GM12878 (cell line): ENCODE results near the gene SPEM2.

ENCODE experiments used
- ATF2 ChIP-seq: IDR thresholded peaks from 2 replicates; pipeline ENCODE4 v1.6.1; 2012; ENCODE audit warnings: low read length, inconsistent platforms
- CBFB ChIP-seq: IDR thresholded peaks from 2 replicates; pipeline ENCODE4 v1.6.1; 2016; ENCODE audit warnings: antibody characterized with exemption, low read depth
- CHD2 ChIP-seq: IDR thresholded peaks from 2 replicates; pipeline ENCODE4 v1.6.1; 2011; ENCODE audit warnings: low read depth, low read length, improper control_type of control experiment, borderline replicate concordance
- EP300 ChIP-seq, 2 experiments: fragments of 150-350 bp in 1 of 2; IDR thresholded peaks; 2 replicates each; pipeline ENCODE4 v1.6.1; 2011 to 2012; ENCODE audit warnings: low read depth in 2 of 2, low read length in 2 of 2, borderline replicate concordance in 1 of 2, improper control_type of control experiment in 1 of 2, inconsistent platforms in 1 of 2; ENCODE audit not compliant: control insufficient read depth in 1 of 2
- FOXM1 ChIP-seq: IDR thresholded peaks from 2 replicates; pipeline ENCODE4 v1.6.1; 2012; ENCODE audit warnings: low read depth, mild to moderate bottlenecking, inconsistent platforms, low read length, moderate library complexity
- KDM1A ChIP-seq: fragments of 200-600 bp; sonication (generic); IDR thresholded peaks from 2 replicates; pipeline ENCODE4 v1.6.1; 2016; ENCODE audit warnings: borderline replicate concordance
- POLR2AphosphoS5 ChIP-seq: IDR thresholded peaks from 2 replicates; pipeline ENCODE4 v1.6.1; 2011; ENCODE audit warnings: mild to moderate bottlenecking, low read length, inconsistent platforms
- RFX5 ChIP-seq: IDR thresholded peaks from 2 replicates; pipeline ENCODE4 v1.6.1; 2011; ENCODE audit warnings: low read depth, low read length, improper control_type of control experiment
- SMARCA5 ChIP-seq: fragments of 450-650 bp; IDR thresholded peaks from 2 replicates; pipeline ENCODE4 v1.6.1; 2017; ENCODE audit warnings: mild to moderate bottlenecking
- SMC3 ChIP-seq: IDR thresholded peaks from 2 replicates; pipeline ENCODE4 v1.6.1; 2011; ENCODE audit warnings: low read length, improper control_type of control experiment, borderline replicate concordance
- SUZ12 ChIP-seq: fragments of 200-600 bp; sonication (generic); IDR thresholded peaks from one replicate; pipeline ENCODE4 v1.6.1; 2018; ENCODE audit warnings: antibody characterized with exemption, mild to moderate bottlenecking; ENCODE audit not compliant: unreplicated experiment
- TF ChIP-seq, protein P1 (sequence below), 3 experiments: IDR thresholded peaks in 2 of 3; conservative IDR thresholded peaks in 1 of 3; 2 replicates each; pipeline ENCODE4 v1.5.1; 2011; ENCODE audit warnings: low read depth in 3 of 3, low read length in 3 of 3, mild to moderate bottlenecking in 3 of 3, control low read depth in 2 of 3, moderate library complexity in 2 of 3, inconsistent platforms in 1 of 3, mixed read lengths in 1 of 3; ENCODE audit not compliant: control insufficient read depth in 2 of 3, insufficient read depth in 1 of 3; ENCODE audit errors: extremely low read depth in 1 of 3
- TF ChIP-seq, protein P2 (sequence below): IDR thresholded peaks from 2 replicates; pipeline ENCODE4 v1.6.1; 2012; ENCODE audit warnings: mild to moderate bottlenecking, low read depth, low read length
- TF ChIP-seq, protein P3 (sequence below): IDR thresholded peaks from 2 replicates; pipeline ENCODE4 v1.6.1; 2012; ENCODE audit warnings: low read depth, low read length, improper control_type of control experiment

GRCh38 chr17:7429722-7430121 lies 4.3 kb downstream of the SPEM2 start:
- TF ChIP-seq CHD2 (no peak), POLR2AphosphoS5 (no peak), ATF2 (no peak), FOXM1 (no peak), SUZ12 (no peak), KDM1A (no peak), SMC3 (no peak), CBFB (no peak), EP300 (IDR thresholded peaks at IDR 0.05; ENCODE audit: borderline replicate concordance in 1 of 2, control insufficient read depth in 1 of 2, low read depth in 2 of 2, low read length in 2 of 2) (no peak), SMARCA5 (no peak), RFX5 (no peak)
- TF ChIP-seq, protein P1, sequence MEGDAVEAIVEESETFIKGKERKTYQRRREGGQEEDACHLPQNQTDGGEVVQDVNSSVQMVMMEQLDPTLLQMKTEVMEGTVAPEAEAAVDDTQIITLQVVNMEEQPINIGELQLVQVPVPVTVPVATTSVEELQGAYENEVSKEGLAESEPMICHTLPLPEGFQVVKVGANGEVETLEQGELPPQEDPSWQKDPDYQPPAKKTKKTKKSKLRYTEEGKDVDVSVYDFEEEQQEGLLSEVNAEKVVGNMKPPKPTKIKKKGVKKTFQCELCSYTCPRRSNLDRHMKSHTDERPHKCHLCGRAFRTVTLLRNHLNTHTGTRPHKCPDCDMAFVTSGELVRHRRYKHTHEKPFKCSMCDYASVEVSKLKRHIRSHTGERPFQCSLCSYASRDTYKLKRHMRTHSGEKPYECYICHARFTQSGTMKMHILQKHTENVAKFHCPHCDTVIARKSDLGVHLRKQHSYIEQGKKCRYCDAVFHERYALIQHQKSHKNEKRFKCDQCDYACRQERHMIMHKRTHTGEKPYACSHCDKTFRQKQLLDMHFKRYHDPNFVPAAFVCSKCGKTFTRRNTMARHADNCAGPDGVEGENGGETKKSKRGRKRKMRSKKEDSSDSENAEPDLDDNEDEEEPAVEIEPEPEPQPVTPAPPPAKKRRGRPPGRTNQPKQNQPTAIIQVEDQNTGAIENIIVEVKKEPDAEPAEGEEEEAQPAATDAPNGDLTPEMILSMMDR (IDR thresholded peaks at IDR 0.05 in 2 of 3, conservative IDR thresholded peaks at IDR 0.05 in 1 of 3; ENCODE audit: control insufficient read depth in 2 of 3, extremely low read depth in 1 of 3, insufficient read depth in 1 of 3, low read depth in 3 of 3, low read length in 3 of 3): no peak
- TF ChIP-seq, protein P2, sequence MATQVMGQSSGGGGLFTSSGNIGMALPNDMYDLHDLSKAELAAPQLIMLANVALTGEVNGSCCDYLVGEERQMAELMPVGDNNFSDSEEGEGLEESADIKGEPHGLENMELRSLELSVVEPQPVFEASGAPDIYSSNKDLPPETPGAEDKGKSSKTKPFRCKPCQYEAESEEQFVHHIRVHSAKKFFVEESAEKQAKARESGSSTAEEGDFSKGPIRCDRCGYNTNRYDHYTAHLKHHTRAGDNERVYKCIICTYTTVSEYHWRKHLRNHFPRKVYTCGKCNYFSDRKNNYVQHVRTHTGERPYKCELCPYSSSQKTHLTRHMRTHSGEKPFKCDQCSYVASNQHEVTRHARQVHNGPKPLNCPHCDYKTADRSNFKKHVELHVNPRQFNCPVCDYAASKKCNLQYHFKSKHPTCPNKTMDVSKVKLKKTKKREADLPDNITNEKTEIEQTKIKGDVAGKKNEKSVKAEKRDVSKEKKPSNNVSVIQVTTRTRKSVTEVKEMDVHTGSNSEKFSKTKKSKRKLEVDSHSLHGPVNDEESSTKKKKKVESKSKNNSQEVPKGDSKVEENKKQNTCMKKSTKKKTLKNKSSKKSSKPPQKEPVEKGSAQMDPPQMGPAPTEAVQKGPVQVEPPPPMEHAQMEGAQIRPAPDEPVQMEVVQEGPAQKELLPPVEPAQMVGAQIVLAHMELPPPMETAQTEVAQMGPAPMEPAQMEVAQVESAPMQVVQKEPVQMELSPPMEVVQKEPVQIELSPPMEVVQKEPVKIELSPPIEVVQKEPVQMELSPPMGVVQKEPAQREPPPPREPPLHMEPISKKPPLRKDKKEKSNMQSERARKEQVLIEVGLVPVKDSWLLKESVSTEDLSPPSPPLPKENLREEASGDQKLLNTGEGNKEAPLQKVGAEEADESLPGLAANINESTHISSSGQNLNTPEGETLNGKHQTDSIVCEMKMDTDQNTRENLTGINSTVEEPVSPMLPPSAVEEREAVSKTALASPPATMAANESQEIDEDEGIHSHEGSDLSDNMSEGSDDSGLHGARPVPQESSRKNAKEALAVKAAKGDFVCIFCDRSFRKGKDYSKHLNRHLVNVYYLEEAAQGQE: no peak
- TF ChIP-seq, protein P3, sequence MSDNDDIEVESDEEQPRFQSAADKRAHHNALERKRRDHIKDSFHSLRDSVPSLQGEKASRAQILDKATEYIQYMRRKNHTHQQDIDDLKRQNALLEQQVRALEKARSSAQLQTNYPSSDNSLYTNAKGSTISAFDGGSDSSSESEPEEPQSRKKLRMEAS: no peak
